Measurements from ENCODE around the gene PLA2G12B.

- TF ChIP-seq, protein P1, sequence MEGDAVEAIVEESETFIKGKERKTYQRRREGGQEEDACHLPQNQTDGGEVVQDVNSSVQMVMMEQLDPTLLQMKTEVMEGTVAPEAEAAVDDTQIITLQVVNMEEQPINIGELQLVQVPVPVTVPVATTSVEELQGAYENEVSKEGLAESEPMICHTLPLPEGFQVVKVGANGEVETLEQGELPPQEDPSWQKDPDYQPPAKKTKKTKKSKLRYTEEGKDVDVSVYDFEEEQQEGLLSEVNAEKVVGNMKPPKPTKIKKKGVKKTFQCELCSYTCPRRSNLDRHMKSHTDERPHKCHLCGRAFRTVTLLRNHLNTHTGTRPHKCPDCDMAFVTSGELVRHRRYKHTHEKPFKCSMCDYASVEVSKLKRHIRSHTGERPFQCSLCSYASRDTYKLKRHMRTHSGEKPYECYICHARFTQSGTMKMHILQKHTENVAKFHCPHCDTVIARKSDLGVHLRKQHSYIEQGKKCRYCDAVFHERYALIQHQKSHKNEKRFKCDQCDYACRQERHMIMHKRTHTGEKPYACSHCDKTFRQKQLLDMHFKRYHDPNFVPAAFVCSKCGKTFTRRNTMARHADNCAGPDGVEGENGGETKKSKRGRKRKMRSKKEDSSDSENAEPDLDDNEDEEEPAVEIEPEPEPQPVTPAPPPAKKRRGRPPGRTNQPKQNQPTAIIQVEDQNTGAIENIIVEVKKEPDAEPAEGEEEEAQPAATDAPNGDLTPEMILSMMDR (IDR thresholded peaks at IDR 0.05) = no peak
- TF ChIP-seq POLR2A (IDR thresholded peaks at IDR 0.05) = no peak
These were observed 26.6 kb upstream of the PLA2G12B start for GRCh38 chr10:72981028-72981881.

Data from Peyer's patch (tissue), 4 donors.